Lung (tissue), 16 donors: ENCODE data around the gene TMEM86B. TPM values are rescaled to one million over a fixed set of nuclear protein-coding genes. Genes with fewer than 3 reads are reported as not detected.

Source experiments
- ATAC-seq: fragments of 200-7000 bp; cut with Tn5 transposase; one replicate; pipeline ENCODE4 v1.9.1; 2020; ENCODE audit warnings: moderate number of reproducible peaks; ENCODE audit not compliant: insufficient read depth, low FRiP score
- DNase-seq, 3 donors: peaks; one replicate each; pipeline ENCODE4 v3.0.0-alpha.2; 2013 to 2017
- H3K27ac ChIP-seq, 2 donors: one replicate each; pipeline ENCODE4 v1.5.1; 2013; ENCODE audit warnings: mild to moderate bottlenecking in 2 of 2, moderate library complexity in 2 of 2, control low read depth in 1 of 2, inconsistent platforms in 1 of 2, low read depth in 1 of 2, low read length in 1 of 2
- H3K27me3 ChIP-seq, 3 donors: one replicate each; pipeline ENCODE4 v1.5.1; 2013; ENCODE audit warnings: low read length in 2 of 3; ENCODE audit not compliant: control insufficient read depth in 3 of 3, insufficient read depth in 3 of 3
- H3K36me3 ChIP-seq, 4 donors: one replicate each; pipeline ENCODE4 v1.5.1; 2013; ENCODE audit warnings: low read length in 4 of 4, mild to moderate bottlenecking in 1 of 4, moderate library complexity in 1 of 4; ENCODE audit not compliant: control insufficient read depth in 4 of 4, insufficient read depth in 4 of 4
- H3K4me1 ChIP-seq, 5 donors: one replicate each; pipeline ENCODE4 v1.5.1; 2013; ENCODE audit warnings: low read length in 5 of 5, mild to moderate bottlenecking in 2 of 5, moderate library complexity in 1 of 5; ENCODE audit not compliant: control insufficient read depth in 5 of 5, insufficient read depth in 5 of 5
- H3K4me3 ChIP-seq: one replicate; pipeline ENCODE4 v1.5.1; 2013; ENCODE audit warnings: mild to moderate bottlenecking, control low read depth, moderate library complexity
- H3K9ac ChIP-seq, 2 donors: one replicate each; pipeline ENCODE4 v1.5.1; 2013; ENCODE audit warnings: low read length in 2 of 2, control low read depth in 1 of 2; ENCODE audit not compliant: insufficient read depth in 1 of 2
- H3K9me3 ChIP-seq, 4 donors: one replicate each; pipeline ENCODE4 v1.5.1; 2013; ENCODE audit warnings: low read length in 3 of 4, mild to moderate bottlenecking in 1 of 4, moderate library complexity in 1 of 4; ENCODE audit not compliant: control insufficient read depth in 4 of 4, insufficient read depth in 3 of 4
- CTCF ChIP-seq: IDR thresholded peaks from 2 replicates; pipeline ENCODE4 v1.5.1; 2012; ENCODE audit warnings: mild to moderate bottlenecking; ENCODE audit errors: control extremely low read depth, extremely low read depth
- WGBS, 2 donors: extraction: QIAGEN DNeasy Blood & Tissue Kit; methylation state at CpG; one replicate each; pipeline ENCODE4 v1.1.7; 2013; 5-methylcytosine and 5-hydroxymethylcytosine counted together
- long read RNA-seq, 5 donors: transcript quantifications; one replicate each; lab custom pipeline, GENCODE V29; 2026
- polyA plus RNA-seq, 2 donors: library from polyadenylated mRNA; stranded (reverse); fragments of 200-250 nt; gene quantifications; one replicate each; pipeline ENCODE4 v1.2.1, GENCODE V29; 2013
- total RNA-seq, 2 donors: library from RNA; depleted of rRNA in 1 of 2; stranded (reverse); fragments of >200 nt in 1 of 2; gene quantifications; one replicate each; pipeline ENCODE4 v1.2.1, GENCODE V29; 2014 to 2021
- donor health status: control.
- donor health status: control.
- donor health status: Bipolar disorder and iron deficiency.
- donor health status: healthy.
- donor health status: DM: yes; HTN: yes; CAD: no.

The TMEM86B gene
- total RNA-seq: 1 to 10 TPM; 1.8 to 4.7 TPM
- 1 to 10 TPM; 3.9 to 5.3 TPM for polyA plus RNA-seq
- long read RNA-seq, donor 1, partial matches to known transcripts: 0 of 4 reads
- long read RNA-seq, donor 1, other reads (novel, unspliced or antisense): 0 of 4 reads
- long read RNA-seq, donor 2, partial matches to known transcripts: 0 of 2 reads
- long read RNA-seq, donor 2, other reads (novel, unspliced or antisense): 0 of 2 reads
- long read RNA-seq, donor 3: 0 reads
- long read RNA-seq, donor 4: 0 reads
- long read RNA-seq, donor 5, partial matches to known transcripts: 0 of 4 reads
- long read RNA-seq, donor 5, other reads (novel, unspliced or antisense): 0 of 4 reads

GRCh38 chr19:55228403-55229031 lies at the start of gene TMEM86B:
Gene TMEM86B, minus strand, starts transcription at chr19:55228763. Its CDS starts 22 bp downstream, at chr19:55228741.
- H3K36me3 ChIP-seq: peaks cover 6 to 68% (median 17%) of the 10 kb centered on the region in 4 donors
- no peaks in the 10 kb centered on the region for H3K4me1 ChIP-seq
- H3K27me3 ChIP-seq: no peaks in the 10 kb centered on the region
- no peak within 1 kb of the TSS for H3K27ac ChIP-seq
- DNase-seq: no peak
- ATAC-seq: no peak
- 91 to 94% methylated on average over 12 of the region's 12 CpGs for WGBS, 2 donors
- H3K4me3 ChIP-seq: no peak within 1 kb of the TSS
- H3K9me3 ChIP-seq: no peaks in the 10 kb centered on the region
- TF ChIP-seq CTCF: no peak
- no peak within 1 kb of the TSS for H3K9ac ChIP-seq

- peaks cover 4 to 15% (median 6%) of the 10 kb centered on the region in 5 donors for H3K4me1 ChIP-seq
- no peaks in the 10 kb centered on the region for H3K9me3 ChIP-seq
- no peaks in the 10 kb centered on the region for H3K27me3 ChIP-seq
- peaks cover 0 to 29% (median 8%) of the 10 kb centered on the region in 4 donors for H3K36me3 ChIP-seq
- TF ChIP-seq CTCF: no peak
- no peak overlapping the region for H3K9ac ChIP-seq
- ATAC-seq (no peak), DNase-seq (no peak)
- H3K4me3 ChIP-seq: no peak overlapping the region
- H3K27ac ChIP-seq: no peak overlapping the region
- WGBS, 2 donors: 90 to 95% methylated on average over 17 of the region's 17 CpGs
Measured at GRCh38 chr19:55277494-55277893, 48.9 kb upstream of the TMEM86B start.

- TF ChIP-seq CTCF: no peak
- Histone ChIP-seq H3K4me1 (peaks cover 4 to 15% (median 6%) of the 10 kb centered on the region in 5 donors), H3K36me3 (peaks cover 3 to 29% (median 8%) of the 10 kb centered on the region in 4 donors), H3K27me3 (no peaks in the 10 kb centered on the region), H3K9me3 (no peaks in the 10 kb centered on the region), H3K4me3 (no peak overlapping the region), H3K9ac (no peak overlapping the region), H3K27ac (no peak overlapping the region)
- ATAC-seq (no peak), DNase-seq (no peak)
- whole genome bisulfite sequencing, 2 donors: 84 to 89% methylated on average over 15 of the region's 15 CpGs
Measured at GRCh38 chr19:55276720-55277430, 48.3 kb upstream of the TMEM86B start.
